ENCODE data around the gene TNFSF18.

The TNFSF18 gene

GRCh38 chr1:172991674-172992400 lies 58.9 kb downstream of the TNFSF18 start:
- no peak overlapping the region for H3K4me3 ChIP-seq (replicated peaks; ENCODE audit: insufficient read depth, low read length)
- no peak for TF ChIP-seq SPI1 (IDR thresholded peaks at IDR 0.05; ENCODE audit: borderline replicate concordance, low read depth)
- no peak for TF ChIP-seq GABPA (IDR thresholded peaks at IDR 0.05; ENCODE audit: low read depth)
- no peak for TF ChIP-seq REST (IDR thresholded peaks at IDR 0.05; ENCODE audit: insufficient replicate concordance, low read depth)
- TF ChIP-seq POLR2AphosphoS5 (IDR thresholded peaks at IDR 0.05; ENCODE audit: low read depth), result no peak
- TF ChIP-seq CTCF (IDR thresholded peaks at IDR 0.05; ENCODE audit: insufficient read depth, low read length), result no peak
- H3K27ac ChIP-seq (replicated peaks), result 0 out of 2 replicates have a peak overlapping the region, but pooled peaks have one; percentile 22
- no peaks in the 10 kb centered on the region for H3K27me3 ChIP-seq (ENCODE audit: insufficient read depth, poor library complexity, severe bottlenecking)
- DNase-seq (ENCODE audit: low read depth in 1 of 2, low spot score in 1 of 2), result peak in 1 of 2 experiments; percentile 35

GRCh38 chr1:172990598-172991215 lies 60.0 kb downstream of the TNFSF18 start:
- no peak overlapping the region for H3K4me3 ChIP-seq (replicated peaks; ENCODE audit: insufficient read depth, low read length)
- TF ChIP-seq CTCF (IDR thresholded peaks at IDR 0.05; ENCODE audit: insufficient read depth, low read length), result no peak
- no peak for DNase-seq (ENCODE audit: low read depth in 1 of 2, low spot score in 1 of 2)
- no peaks in the 10 kb centered on the region for H3K27me3 ChIP-seq (ENCODE audit: insufficient read depth, poor library complexity, severe bottlenecking)
- H3K27ac ChIP-seq (replicated peaks), result no peak overlapping the region

All from HL-60 (cell line).